GM12878 (cell line): ENCODE measurements around the gene RNF121. TPM values are rescaled to one million over a fixed set of nuclear protein-coding genes. Genes with fewer than 3 reads are reported as not detected.

Experiments
- ATAC-seq: fragments of 200-7000 bp; cut with Tn5 transposase; 3 replicates; pipeline ENCODE4 v1.9.1; 2020; ENCODE audit warnings: mild to moderate bottlenecking, moderate library complexity
- BruUV-seq: library from RNA; stranded (reverse); fragments of 400-500 nt; replicated peaks from 2 replicates; lab custom pipeline; 2021; lab: Mats Ljungman, UMichigan
- CTCF ChIA-PET: fragments of 300-600 bp; sonication (Branson Sonifier 250); formaldehyde crosslinking; extraction: SDS; loops from one replicate; lab custom pipeline; 2021; ENCODE audit warnings: inconsistent platforms; lab: Yijun Ruan, JAX
- POLR2A ChIA-PET: fragments of 350-600 bp; formaldehyde crosslinking; extraction: SDS; loops from one replicate; lab custom pipeline; 2021; ENCODE audit warnings: inconsistent platforms; lab: Charles Lee
- RAD21 ChIA-PET: fragments of 300-600 bp; sonication (Branson Sonifier 250); formaldehyde crosslinking; loops from one replicate; lab custom pipeline; 2023; ENCODE audit warnings: antibody characterized with exemption; ENCODE audit not compliant: unreplicated experiment; lab: Charles Lee
- SMC1A ChIA-PET: fragments of 300-600 bp; sonication (Branson Sonifier 250); formaldehyde crosslinking; loops from one replicate; lab custom pipeline; 2023; ENCODE audit not compliant: unreplicated experiment, uncharacterized antibody; lab: Charles Lee
- DNase-seq: peaks from one replicate; pipeline ENCODE4 v3.0.0-alpha.2; 2011; ENCODE audit warnings: low read depth, low spot score
- FAIRE-seq: peaks from 3 replicates; lab custom pipeline; 2011; peaks lifted over from hg19 to GRCh38; lab: Jason Lieb, UNC
- H2AFZ ChIP-seq: 2 replicates; pipeline ENCODE4 v1.6.0; 2011; ENCODE audit warnings: low read depth, low read length, control low read depth; ENCODE audit not compliant: control insufficient read depth
- H3K27ac ChIP-seq: 2 replicates; pipeline ENCODE4 v1.5.1; 2011; ENCODE audit warnings: control low read depth; ENCODE audit not compliant: control insufficient read depth, insufficient read depth
- H3K27me3 ChIP-seq, 2 experiments: replicated peaks in 1 of 2; 2 replicates each; pipeline versions ENCODE4 v1.6.0 to v1.6.1; 2011; ENCODE audit warnings: low read length in 1 of 2; ENCODE audit not compliant: control insufficient read depth in 2 of 2, insufficient read depth in 2 of 2
- H3K36me3 ChIP-seq, 2 experiments: 2 replicates each; pipeline ENCODE4 v1.5.1; 2011; ENCODE audit warnings: low read length in 1 of 2; ENCODE audit not compliant: control insufficient read depth in 2 of 2, insufficient read depth in 2 of 2
- H3K4me1 ChIP-seq: 2 replicates; pipeline ENCODE4 v1.6.1; 2011; ENCODE audit warnings: mild to moderate bottlenecking, low read length, moderate library complexity, mixed read lengths; ENCODE audit not compliant: control insufficient read depth, insufficient read depth
- H3K4me2 ChIP-seq: 2 replicates; pipeline ENCODE4 v1.6.0; 2011; ENCODE audit warnings: control low read depth; ENCODE audit not compliant: control insufficient read depth, insufficient read depth
- H3K4me3 ChIP-seq: fragments of 200-600 bp; sonication (generic); 2 replicates; pipeline ENCODE4 v1.5.1; 2016
- H3K79me2 ChIP-seq: 2 replicates; pipeline ENCODE4 v1.6.0; 2011; ENCODE audit warnings: low read length; ENCODE audit not compliant: control insufficient read depth, insufficient read depth
- H3K9ac ChIP-seq: 2 replicates; pipeline ENCODE4 v1.8.0; 2011; ENCODE audit warnings: low read length, control low read depth, mixed read lengths; ENCODE audit not compliant: control insufficient read depth, insufficient read depth
- H3K9me3 ChIP-seq: replicated peaks from 3 replicates; pipeline ENCODE4 v1.5.1; 2011; ENCODE audit warnings: mild to moderate bottlenecking, low read length; ENCODE audit not compliant: control insufficient read depth, insufficient read depth
- H4K20me1 ChIP-seq: 2 replicates; pipeline ENCODE4 v1.6.0; 2011; ENCODE audit not compliant: control insufficient read depth, insufficient read depth
- ATF3 ChIP-seq: IDR thresholded peaks from 2 replicates; pipeline ENCODE4 v1.6.1; 2011; ENCODE audit warnings: low read depth, mild to moderate bottlenecking, low read length, moderate library complexity, borderline replicate concordance; ENCODE audit errors: extremely low read depth
- BMI1 ChIP-seq: fragments of 450-650 bp; IDR thresholded peaks from 2 replicates; pipeline ENCODE4 v1.6.1; 2016; ENCODE audit warnings: mild to moderate bottlenecking, moderate library complexity, borderline replicate concordance
- CBFB ChIP-seq: IDR thresholded peaks from 2 replicates; pipeline ENCODE4 v1.6.1; 2016; ENCODE audit warnings: antibody characterized with exemption, low read depth
- CBX3 ChIP-seq: fragments of 200-600 bp; sonication (generic); IDR thresholded peaks from 2 replicates; pipeline ENCODE4 v1.6.1; 2016; ENCODE audit warnings: low read depth, borderline replicate concordance
- CEBPB ChIP-seq, 2 experiments: fragments of 150-350 bp in 1 of 2; IDR thresholded peaks; 2 replicates each; pipeline ENCODE4 v1.6.1; 2012 to 2014; ENCODE audit warnings: low read depth in 2 of 2, low read length in 2 of 2, borderline replicate concordance in 1 of 2, inconsistent platforms in 1 of 2
- CHD2 ChIP-seq: IDR thresholded peaks from 2 replicates; pipeline ENCODE4 v1.6.1; 2011; ENCODE audit warnings: low read depth, low read length, improper control_type of control experiment, borderline replicate concordance
- IRF4 ChIP-seq: IDR thresholded peaks from 2 replicates; pipeline ENCODE4 v1.6.1; 2011; ENCODE audit warnings: low read depth, low read length
- MEF2B ChIP-seq: fragments of 450-650 bp; IDR thresholded peaks from 2 replicates; pipeline ENCODE4 v1.6.1; 2018; ENCODE audit warnings: mild to moderate bottlenecking, moderate library complexity; ENCODE audit not compliant: partially characterized antibody, poor library complexity, severe bottlenecking
- NR2C1 ChIP-seq: fragments of 450-650 bp; IDR thresholded peaks from 2 replicates; pipeline ENCODE4 v1.6.1; 2017; ENCODE audit warnings: antibody characterized with exemption, mild to moderate bottlenecking, moderate library complexity
- NRF1 ChIP-seq: conservative IDR thresholded peaks from 2 replicates; pipeline ENCODE4 v1.6.1; 2011; ENCODE audit warnings: mild to moderate bottlenecking, low read depth, low read length, improper control_type of control experiment
- RAD51 ChIP-seq: fragments of 450-650 bp; IDR thresholded peaks from 2 replicates; pipeline ENCODE4 v1.6.1; 2016; ENCODE audit warnings: moderate library complexity, mild to moderate bottlenecking, inconsistent platforms
- RB1 ChIP-seq: fragments of 450-650 bp; formaldehyde crosslinking; IDR thresholded peaks from 2 replicates; pipeline ENCODE4 v1.6.1; 2017; ENCODE audit warnings: mild to moderate bottlenecking, borderline replicate concordance
- RCOR1 ChIP-seq: conservative IDR thresholded peaks from 2 replicates; pipeline ENCODE4 v1.6.1; 2012; ENCODE audit warnings: low read depth, low read length, improper control_type of control experiment
- SREBF1 ChIP-seq: IDR thresholded peaks from 2 replicates; pipeline ENCODE4 v1.6.1; 2012; ENCODE audit warnings: mild to moderate bottlenecking, low read length
- WGBS: methylation state at CpG from one replicate; pipeline ENCODE4 v1.1.6; 2016; ENCODE audit warnings: low lambda C conversion rate; ENCODE audit not compliant: insufficient replicate concordance, insufficient coverage; ENCODE audit errors: missing lambda C conversion rate; 5-methylcytosine and 5-hydroxymethylcytosine counted together
- in situ Hi-C: fragments of 300-500 bp; cut with MboI; formaldehyde crosslinking; loops from 9 replicates; pipeline ENCODE4 v1.14.3; 2018; ENCODE audit warnings: mixed read lengths
- intact Hi-C: fragments of 100-400 bp; cut with micrococcal nuclease; formaldehyde crosslinking; loops from one replicate; pipeline ENCODE4 v1.14.2; 2022; ENCODE audit not compliant: unreplicated experiment
- polyA plus RNA-seq, 11 experiments: library from polyadenylated mRNA; depleted of rRNA in 4 of 11; unstranded in 6 of 11; stranded (reverse) in 5 of 11; fragments of >200 nt; fragmentation: Nextera tagmentation in 4 of 11; fragmentation: Illumina TruSeq in 1 of 11; extraction: Ambion mirVana in 4 of 11; extraction: Trizol in 1 of 11; gene quantifications; 1 replicate in 1 of 11; 2 replicates in 10 of 11; pipeline versions ENCODE4 v1.2.1 to v1.2.3, GENCODE V29; 2011 to 2016; ENCODE audit warnings: inconsistent platforms in 2 of 11, missing spikeins in 2 of 11, low read depth in 1 of 11
- total RNA-seq, 4 experiments: library from RNA; depleted of rRNA in 3 of 4; stranded (reverse); fragments of >200 nt in 3 of 4; fragmentation: Illumina TruSeq in 1 of 4; extraction: Trizol in 1 of 4; gene quantifications; 2 replicates each; pipeline versions ENCODE4 v1.2.1 to v1.2.3, GENCODE V29; 2013 to 2021

Gene RNF121
- total and polyA plus RNA-seq, 10 of the 15 experiments (the other 5 are each of a cell fraction or from before 2014, with no cell fraction given): 8.6 to 73.7 (median 32.7) TPM

GRCh38 chr11:71933141-71933933 lies 4.5 kb downstream of the RNF121 start:
- H3K27me3 ChIP-seq: no peaks in the 10 kb centered on the region
- CTCF ChIA-PET: interaction anchor here (0.7 to 6.8 kb wide), 11 partner anchors 11 to 501 kb away, joined by 3 to 49 read pairs (median 4); partner anchors contain the start of gene CLPB
- BruUV-seq: no TSS peak
- H3K79me2 ChIP-seq: peaks cover 91% of the 10 kb centered on the region
- POLR2A ChIA-PET: interaction anchor here (0.7 to 3.4 kb wide), 7 partner anchors 11 to 478 kb away, joined by 3 to 25 read pairs (median 6); no protein-coding TSS in a partner anchor
- H3K9me3 ChIP-seq: no peaks in the 10 kb centered on the region
- SMC1A ChIA-PET: interaction anchor here (0.7 to 7.3 kb wide), 12 partner anchors 11 to 210 kb away, joined by 3 to 63 read pairs (median 6); partner anchors contain the start of gene IL18BP
- RAD21 ChIA-PET: interaction anchor here (1.5 to 3.8 kb wide), 4 partner anchors 11 to 65 kb away, joined by 5 to 24 read pairs (median 12); partner anchors contain the start of gene IL18BP
- FAIRE-seq: no peak
- no peak for TF ChIP-seq CBFB
- no peak for TF ChIP-seq SREBF1
- no peak for TF ChIP-seq NRF1
- TF ChIP-seq BMI1: no peak
- TF ChIP-seq RCOR1: no peak
- no peak for TF ChIP-seq CBX3
- no peak for TF ChIP-seq RAD51
- no peak for TF ChIP-seq MEF2B
- no peak for TF ChIP-seq NR2C1
- no peak for TF ChIP-seq ATF3
- TF ChIP-seq RB1: no peak
- no peak for TF ChIP-seq CEBPB (IDR thresholded peaks at IDR 0.05; ENCODE audit: borderline replicate concordance in 1 of 2, low read depth in 2 of 2, low read length in 2 of 2)
- no peak for TF ChIP-seq IRF4
- TF ChIP-seq CHD2: no peak
- no peak overlapping the region for H2AFZ ChIP-seq
- in situ Hi-C loops (no loop called here), intact Hi-C loops (no loop called here)
- no peak for ATAC-seq
- peaks cover 0 to 10% of the 10 kb centered on the region in 2 experiments; a peak in 2 of 4 replicates for H3K36me3 ChIP-seq
- peak overlapping the region; percentile 86 for H3K4me3 ChIP-seq
- DNase-seq: no peak
- peak overlapping the region; percentile 84 for H3K4me2 ChIP-seq
- H3K9ac ChIP-seq: peak overlapping the region; percentile 35
- H4K20me1 ChIP-seq: no peaks in the 10 kb centered on the region
- peak overlapping the region; percentile 98 for H3K27ac ChIP-seq
- WGBS: 81% methylated on average over 4 of the region's 4 CpGs
- H3K4me1 ChIP-seq: peaks cover 21% of the 10 kb centered on the region
